ENCODE data around the gene BMPR1B. TPM values are rescaled to one million over a fixed set of nuclear protein-coding genes. Genes with fewer than 3 reads are reported as not detected.

Gene BMPR1B
- not detected in 2 replicates for total RNA-seq (2014; rRNA removed; shearing (Covaris generic))

- DNase-seq (ENCODE audit: low read depth): peak; percentile 30
Observed at GRCh38 chr4:94757192-94758140, at the start of gene BMPR1B. BMPR1B (plus strand) TSS chr4:94757955; CDS start chr4:95104425, 346,470 bp downstream.

- DNase-seq (ENCODE audit: low read depth): no peak
Observed at GRCh38 chr4:94711635-94712034, 46.1 kb upstream of the BMPR1B start.

- DNase-seq (ENCODE audit: low read depth): peak; percentile 31
Observed at GRCh38 chr4:94714365-94715160, 43.2 kb upstream of the BMPR1B start.

GRCh38 chr4:94715726-94716125 is 42.0 kb upstream of the BMPR1B start:
- no peak for DNase-seq (ENCODE audit: low read depth)

DNA sequence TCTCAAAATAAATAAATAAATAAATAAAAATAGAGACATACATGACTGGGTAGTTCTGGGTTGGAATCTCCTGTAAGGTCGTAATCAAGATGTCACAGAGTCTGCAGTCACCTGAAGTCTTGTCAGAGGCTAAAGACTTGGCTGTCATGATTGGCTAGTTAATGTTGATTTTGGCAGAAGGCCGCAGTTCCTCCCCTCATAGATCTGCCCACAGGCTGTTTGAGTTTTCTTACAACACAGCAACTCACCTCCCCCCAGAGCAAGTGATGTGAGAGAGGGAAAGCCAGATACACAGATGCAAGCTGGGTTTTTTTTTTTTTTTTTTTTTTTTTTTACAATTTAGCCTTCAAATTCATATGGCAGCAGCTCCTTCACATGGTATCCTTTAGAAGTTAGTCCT is 36.4 kb upstream of the BMPR1B start:
- DNase-seq (ENCODE audit: low read depth): no peak

DNA sequence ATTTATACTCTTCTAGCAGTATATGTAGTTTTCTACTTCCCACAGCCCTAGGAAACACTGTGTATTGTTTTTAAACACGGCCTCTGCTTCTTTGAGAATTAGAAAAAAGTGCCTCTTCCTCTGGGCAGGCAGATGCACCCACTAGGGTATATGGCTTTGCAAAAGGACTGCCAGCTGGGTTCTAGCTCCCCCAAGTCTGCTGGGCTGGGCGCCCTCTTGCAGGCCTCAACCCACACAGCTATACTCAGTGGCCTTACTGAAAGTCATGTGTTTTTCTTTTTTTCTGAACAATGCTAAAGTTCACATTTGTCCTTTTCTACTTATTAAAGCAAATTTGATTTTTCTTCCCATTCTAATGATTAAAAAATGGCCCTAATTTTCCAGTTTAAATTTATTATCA is 35.5 kb upstream of the BMPR1B start:
- no peak for DNase-seq (ENCODE audit: low read depth)

GRCh38 chr4:94722748-94723147 is 35.0 kb upstream of the BMPR1B start:
- no peak for DNase-seq (ENCODE audit: low read depth)

- no peak for DNase-seq (ENCODE audit: low read depth)
Observed at GRCh38 chr4:94724016-94724790, 33.6 kb upstream of the BMPR1B start.

- DNase-seq (ENCODE audit: low read depth): no peak
Observed at GRCh38 chr4:94726524-94727123, 31.1 kb upstream of the BMPR1B start.

DNA sequence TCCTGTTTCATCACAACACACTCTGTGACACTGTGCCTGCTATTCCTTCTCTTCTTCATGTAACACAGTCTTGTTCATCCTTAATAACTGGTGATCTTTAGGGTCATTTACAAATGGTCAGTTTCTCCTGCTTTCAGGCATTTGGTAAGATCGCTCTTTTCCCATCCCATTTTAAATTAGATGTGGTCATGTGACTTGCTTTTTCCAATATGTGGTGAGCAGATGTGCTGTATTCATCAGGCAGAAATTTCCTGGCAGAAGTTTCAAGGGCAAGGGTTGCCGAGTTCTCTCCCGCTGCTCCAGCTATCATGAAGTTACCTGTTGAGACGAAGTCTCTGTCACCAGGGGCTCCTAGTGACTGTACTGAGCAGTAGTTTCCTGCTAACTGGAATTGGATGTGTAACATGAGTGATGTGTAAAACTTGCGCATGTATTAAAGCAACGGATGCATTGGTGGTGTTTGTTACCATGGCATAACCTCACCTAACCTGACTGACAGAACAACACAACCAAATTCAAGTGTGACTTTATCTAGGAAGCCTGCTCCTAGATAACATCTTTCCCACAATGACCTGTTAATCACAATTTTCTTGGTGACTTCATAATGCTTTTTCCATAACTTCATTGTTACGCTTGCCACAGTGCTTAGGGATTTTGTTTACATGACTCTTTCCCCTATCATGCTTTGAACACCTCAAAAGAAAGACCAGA is 29.5 kb upstream of the BMPR1B start:
- no peak for DNase-seq (ENCODE audit: low read depth)

DNA sequence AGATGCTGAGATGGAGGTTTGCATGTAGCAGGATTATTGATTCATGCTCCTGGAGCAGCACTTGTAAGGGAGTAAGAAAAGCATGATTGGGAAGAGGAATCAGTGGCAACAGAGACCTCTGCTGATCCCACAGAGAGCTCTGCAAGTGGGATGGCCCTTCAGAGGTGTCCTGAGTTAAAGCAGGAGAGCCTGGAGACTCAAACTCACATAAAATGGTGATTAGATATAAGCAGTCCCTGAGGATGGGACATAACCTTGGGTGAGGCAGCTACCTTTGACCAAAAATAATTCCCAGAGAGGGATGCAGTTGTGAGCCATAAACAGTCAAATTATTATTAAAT is 25.4 kb upstream of the BMPR1B start:
- DNase-seq (ENCODE audit: low read depth): no peak

DNA sequence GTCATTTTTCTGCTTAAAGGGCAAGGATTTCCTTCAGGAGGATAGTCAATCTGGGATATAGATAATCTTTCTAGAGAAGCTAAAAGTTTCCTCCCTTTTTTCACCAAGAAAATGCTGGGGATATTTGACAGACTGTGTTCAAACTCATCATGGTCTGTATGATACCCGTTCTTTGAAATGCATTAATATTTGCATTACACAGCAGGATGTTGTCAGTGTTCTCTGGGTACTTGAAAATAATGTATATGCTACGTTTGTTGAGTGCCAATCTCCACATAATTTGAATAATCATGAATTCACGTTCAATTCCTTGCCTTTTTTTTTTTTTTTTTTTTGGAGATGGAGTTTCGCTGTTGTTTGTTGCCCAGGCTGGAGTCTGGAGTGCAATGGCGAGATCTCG is 18.0 kb upstream of the BMPR1B start:
- no peak for DNase-seq (ENCODE audit: low read depth)

- no peak for DNase-seq (ENCODE audit: low read depth)
Observed at GRCh38 chr4:94741304-94741703, 16.5 kb upstream of the BMPR1B start.

DNA sequence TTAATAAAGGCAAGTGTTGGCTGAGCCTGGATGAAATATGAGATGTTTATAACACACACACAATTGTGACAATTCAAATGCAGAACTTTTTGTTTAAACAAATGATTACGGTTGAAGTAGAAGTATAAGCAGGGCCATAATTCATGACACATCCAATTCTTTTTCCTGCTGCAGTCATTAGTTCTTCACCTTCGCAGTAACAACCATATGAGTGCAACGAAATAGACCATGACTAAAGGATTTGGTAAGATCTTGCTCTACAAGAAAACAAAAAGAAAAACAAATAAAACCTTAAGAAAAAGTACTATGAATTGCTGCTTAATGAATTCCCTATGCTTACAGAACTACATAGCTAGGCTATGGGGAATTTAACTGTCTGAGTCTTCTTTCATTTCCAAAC is 13.9 kb upstream of the BMPR1B start:
- no peak for DNase-seq (ENCODE audit: low read depth)

- DNase-seq (ENCODE audit: low read depth): no peak
Observed at GRCh38 chr4:94744850-94745249, 12.9 kb upstream of the BMPR1B start.

DNA sequence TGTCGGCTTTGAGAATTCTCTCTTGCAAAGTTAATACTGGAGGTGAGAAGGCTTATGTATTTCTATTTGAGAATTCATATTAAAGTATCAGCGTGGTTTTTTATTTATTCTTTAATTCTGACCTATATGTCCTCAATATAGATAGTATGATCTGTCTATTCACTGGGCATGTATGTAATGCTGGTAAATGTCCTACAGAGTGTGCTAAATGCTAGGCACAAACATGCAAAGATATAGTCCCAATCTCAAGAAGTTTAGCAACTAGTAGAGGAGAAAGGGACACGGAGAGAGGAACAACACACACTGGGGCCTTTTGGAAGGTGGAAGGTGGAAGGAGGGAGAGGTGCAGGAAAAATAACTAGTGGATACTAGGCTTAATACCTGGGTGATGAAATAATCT is 11.0 kb upstream of the BMPR1B start:
- no peak for DNase-seq (ENCODE audit: low read depth)

DNA sequence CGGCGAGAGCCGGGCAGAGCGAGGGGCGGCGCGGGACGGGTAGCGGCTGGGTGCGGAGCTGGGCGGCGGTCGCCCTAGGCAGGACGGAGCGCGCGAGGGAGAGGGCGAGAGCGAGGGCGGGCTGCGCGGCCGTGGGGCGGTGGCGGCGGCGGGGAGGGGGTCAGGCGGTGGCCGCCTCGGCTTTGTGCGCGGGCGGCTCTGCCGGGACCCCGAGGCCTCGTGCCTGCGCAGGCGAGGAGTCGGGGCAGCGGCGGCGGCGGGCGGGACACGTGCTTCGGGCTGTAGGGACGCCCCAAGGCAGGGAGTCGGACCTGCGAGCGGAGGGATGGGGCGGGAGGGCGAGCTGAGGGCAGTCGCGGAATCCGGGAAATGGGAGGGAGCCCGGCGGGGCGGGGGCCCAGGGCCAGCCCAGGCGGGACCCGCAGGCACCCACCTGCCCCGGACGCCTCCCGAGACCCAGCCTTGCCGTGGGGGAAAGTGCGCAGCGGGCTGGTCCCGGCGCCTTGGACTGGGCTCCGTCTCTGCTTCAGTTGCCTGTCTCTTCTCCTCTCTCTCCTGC is 465 bp downstream of the BMPR1B start:
- no peak for DNase-seq (ENCODE audit: low read depth)

GRCh38 chr4:94758700-94759399 is 1.1 kb downstream of the BMPR1B start:
- no peak for DNase-seq (ENCODE audit: low read depth)

- DNase-seq (ENCODE audit: low read depth): no peak
Observed at GRCh38 chr4:94759767-94760211, 2.0 kb downstream of the BMPR1B start.

- DNase-seq (ENCODE audit: low read depth): no peak
Observed at GRCh38 chr4:94762326-94762725, 4.6 kb downstream of the BMPR1B start.

Measured in RPMI7951 (cell line).